K562 (cell line): ENCODE measurements around the gene RANGAP1. TPM values are rescaled to one million over a fixed set of nuclear protein-coding genes. Genes with fewer than 3 reads are reported as not detected.
A peak's percentile ranks its signal among the peaks of the same experiment; 100 is the strongest.

ENCODE experiments used
- ATAC-seq: fragments of 200-7000 bp; cut with Tn5 transposase; 3 replicates; pipeline ENCODE4 v1.9.1; 2020; ENCODE audit warnings: moderate library complexity
- BruUV-seq: library from RNA; stranded (reverse); fragments of 400-500 nt; replicated peaks from 2 replicates; lab custom pipeline; 2021; lab: Mats Ljungman, UMichigan
- CTCF ChIA-PET: fragments of 300-600 bp; formaldehyde crosslinking; extraction: SDS; loops from one replicate; lab custom pipeline; 2021; ENCODE audit warnings: low intra/inter-chr PET ratio; lab: Yijun Ruan, JAX
- POLR2A ChIA-PET: fragments of 300-600, 350-650 bp; sonication (Branson Sonifier 250); formaldehyde crosslinking; extraction: SDS; loops from one replicate; lab custom pipeline; 2021; ENCODE audit warnings: antibody characterized with exemption, inconsistent platforms; lab: Yijun Ruan, JAX
- DNase-seq, 4 experiments: peaks; one replicate each; pipeline versions ENCODE4 v3.0.0 to v3.0.0-alpha.2; 2011 to 2018; ENCODE audit warnings: low spot score in 3 of 4, mixed read lengths in 3 of 4; ENCODE audit errors: extremely low read depth in 1 of 4
- FAIRE-seq: peaks from 2 replicates; lab custom pipeline; 2011; peaks lifted over from hg19 to GRCh38; lab: Jason Lieb, UNC
- H2AFZ ChIP-seq: 2 replicates; pipeline ENCODE4 v1.6.0; 2011; ENCODE audit warnings: low read depth, low read length, control low read depth, inconsistent platforms
- H3K27ac ChIP-seq: fragments of 200-600 bp; 3 replicates; pipeline ENCODE4 v1.8.0; 2011; ENCODE audit warnings: low read depth, mild to moderate bottlenecking, control low read depth, inconsistent platforms, low read length, moderate library complexity, mixed read lengths; ENCODE audit errors: extremely low read depth
- H3K27me3 ChIP-seq, 2 experiments: fragments of 300-600 bp in 1 of 2; 2 replicates in 1 of 2; 3 replicates in 1 of 2; pipeline versions ENCODE4 v1.6.0 to v1.8.0; 2011; ENCODE audit warnings: inconsistent platforms in 2 of 2, low read length in 2 of 2, mild to moderate bottlenecking in 1 of 2, mixed read lengths in 1 of 2, moderate library complexity in 1 of 2; ENCODE audit not compliant: control insufficient read depth in 2 of 2, insufficient read depth in 2 of 2
- H3K36me3 ChIP-seq: fragments of 300-600 bp; 3 replicates; pipeline ENCODE4 v1.8.0; 2011; ENCODE audit warnings: mild to moderate bottlenecking, low read length, inconsistent platforms; ENCODE audit not compliant: control insufficient read depth, insufficient read depth
- H3K4me1 ChIP-seq, 2 experiments: fragments of 200-600 bp in 1 of 2; replicated peaks in 1 of 2; 2 replicates in 1 of 2; 3 replicates in 1 of 2; pipeline versions ENCODE4 v1.5.1 to v1.8.0; 2011; ENCODE audit warnings: inconsistent platforms in 2 of 2, low read length in 2 of 2, mild to moderate bottlenecking in 1 of 2, mixed read lengths in 1 of 2, moderate library complexity in 1 of 2; ENCODE audit not compliant: control insufficient read depth in 2 of 2, insufficient read depth in 2 of 2
- H3K4me2 ChIP-seq: 2 replicates; pipeline ENCODE4 v1.6.1; 2011; ENCODE audit warnings: low read length, control low read depth, inconsistent platforms, mixed read lengths; ENCODE audit not compliant: insufficient read depth
- H3K4me3 ChIP-seq: fragments of 200-600 bp; sonication (generic), shearing (Covaris generic); 2 replicates; pipeline ENCODE4 v1.5.1; 2016; ENCODE audit warnings: control low read depth, inconsistent platforms
- H3K79me2 ChIP-seq: fragments of 200-600 bp; 3 replicates; pipeline ENCODE4 v1.8.0; 2011; ENCODE audit warnings: low read length, inconsistent platforms; ENCODE audit not compliant: control insufficient read depth, insufficient read depth
- H3K9ac ChIP-seq, 2 experiments: 2 replicates each; pipeline versions ENCODE4 v1.6.0 to v1.6.1; 2011; ENCODE audit warnings: low read depth in 2 of 2, low read length in 2 of 2, control low read depth in 1 of 2, inconsistent platforms in 1 of 2, mild to moderate bottlenecking in 1 of 2, mixed read lengths in 1 of 2; ENCODE audit not compliant: insufficient read depth in 1 of 2
- H3K9me1 ChIP-seq: one replicate; pipeline ENCODE4 v1.6.0; 2011; ENCODE audit warnings: inconsistent platforms, mild to moderate bottlenecking, low read length, moderate library complexity; ENCODE audit not compliant: control insufficient read depth, insufficient read depth
- H3K9me3 ChIP-seq: replicated peaks from 2 replicates; pipeline ENCODE4 v1.5.1; 2011; ENCODE audit warnings: low read depth, low read length, inconsistent platforms; ENCODE audit not compliant: control insufficient read depth, insufficient read depth
- H4K20me1 ChIP-seq: replicated peaks from 2 replicates; pipeline ENCODE4 v1.6.1; 2011; ENCODE audit warnings: low read length, inconsistent platforms, mixed read lengths; ENCODE audit not compliant: control insufficient read depth, insufficient read depth
- CAMTA2 ChIP-seq: fragments of 250-450 bp; sonication (Bioruptor Pico); conservative IDR thresholded peaks from 2 replicates; pipeline ENCODE4 v1.5.1; 2022
- HOMEZ ChIP-seq: fragments of 250-450 bp; sonication (Bioruptor Pico); IDR thresholded peaks from 2 replicates; pipeline ENCODE4 v1.4.0; 2020; ENCODE audit warnings: mild to moderate bottlenecking, moderate library complexity
- ILF3 ChIP-seq: fragments of 450-650 bp; IDR thresholded peaks from 2 replicates; pipeline ENCODE4 v1.6.1; 2018; ENCODE audit warnings: antibody characterized with exemption, mild to moderate bottlenecking, moderate library complexity, borderline replicate concordance
- POLR2G ChIP-seq: fragments of 200-400 bp; formaldehyde crosslinking; IDR thresholded peaks from 2 replicates; pipeline ENCODE4 v1.6.1; 2017; ENCODE audit warnings: low read depth, mild to moderate bottlenecking, antibody characterized with exemption, low read length, moderate library complexity
- ZBTB33 ChIP-seq: sonication (generic); formaldehyde crosslinking; IDR thresholded peaks from 2 replicates; pipeline ENCODE4 v1.8.1; 2023; ENCODE audit warnings: mild to moderate bottlenecking, missing genetic modification reagents
- WGBS: fragments of 100-300 bp; shearing (Covaris generic); methylation state at CpG from one replicate; pipeline ENCODE4 v1.1.6; 2016; ENCODE audit warnings: low coverage, mixed read lengths; ENCODE audit not compliant: insufficient coverage; ENCODE audit errors: missing lambda C conversion rate; 5-methylcytosine and 5-hydroxymethylcytosine counted together
- in situ Hi-C: fragments of 300-500 bp; cut with MboI; formaldehyde crosslinking; loops from 4 replicates; pipeline ENCODE4 v1.15.0; 2018; ENCODE audit warnings: inconsistent platforms, mixed read lengths
- intact Hi-C: fragments of 100-400 bp; cut with micrococcal nuclease; formaldehyde crosslinking; loops from 2 replicates; pipeline ENCODE4 v1.14.2; 2022
- polyA plus RNA-seq, 8 experiments: library from polyadenylated mRNA; depleted of rRNA in 4 of 8; stranded (reverse) in 5 of 8; unstranded in 3 of 8; fragments of >200 nt; fragmentation: Nextera tagmentation in 2 of 8; fragmentation: Illumina TruSeq in 1 of 8; extraction: Ambion mirVana in 2 of 8; extraction: Trizol in 1 of 8; gene quantifications; 2 replicates each; pipeline versions ENCODE4 v1.2.1 to v1.2.3, GENCODE V29; 2011 to 2014; ENCODE audit warnings: inconsistent platforms in 1 of 8, missing spikeins in 1 of 8
- total RNA-seq, 7 experiments: library from RNA; depleted of rRNA in 6 of 7; stranded (reverse); fragments of >200 nt in 6 of 7; fragmentation: Illumina TruSeq in 2 of 7; extraction: Trizol in 2 of 7; gene quantifications; 2 replicates each; pipeline versions ENCODE4 v1.2.1 to v1.2.3, GENCODE V29; 2011 to 2021; ENCODE audit warnings: low replicate concordance in 1 of 7

Gene RANGAP1
- total and polyA plus RNA-seq, 9 of the 15 experiments (the other 6 are each of a cell fraction or from before 2014, with no cell fraction given), result 2.1 to 104 (median 50.6) TPM

- TF ChIP-seq HOMEZ (CRISPR knock-in tag), result no peak
Observed at GRCh38 chr22:41330169-41330568, 44.2 kb upstream of the RANGAP1 start (continued).

GRCh38 chr22:41327124-41327523 lies 41.1 kb upstream of the RANGAP1 start:
- WGBS, result 94% methylated on average over 2 of the region's 16 CpGs
- no peaks in the 10 kb centered on the region; the same call in 2 of the 3 replicates for H3K79me2 ChIP-seq
- TF ChIP-seq CAMTA2 (CRISPR knock-in tag), result no peak
- no peak; the same call in 1 of the 2 replicates for TF ChIP-seq POLR2G
- TF ChIP-seq ILF3, result no peak
- TF ChIP-seq ZBTB33 (CRISPR knock-in tag), result peak; percentile 56; the same call in 1 of the 2 replicates
- ATAC-seq (no peak), FAIRE-seq (no peak), DNase-seq (no peak)
- no peak overlapping the region for H3K4me2 ChIP-seq
- H2AFZ ChIP-seq, result no peak overlapping the region
- H4K20me1 ChIP-seq, result no peaks in the 10 kb centered on the region
- peaks cover 62% of the 10 kb centered on the region; the same call in 2 of the 3 replicates for H3K36me3 ChIP-seq
- ChIA-PET CTCF (no interaction called here), POLR2A (no interaction called here)
- H3K27ac ChIP-seq, result no peak overlapping the region
- intact Hi-C loops, result no loop called here
- no peak overlapping the region for H3K4me3 ChIP-seq
- H3K27me3 ChIP-seq, result no peaks in the 10 kb centered on the region
- no peaks in the 10 kb centered on the region for H3K9me1 ChIP-seq
- in situ Hi-C loops, result no loop called here
- no peak overlapping the region for H3K9ac ChIP-seq
- H3K4me1 ChIP-seq, result no peaks in the 10 kb centered on the region
- no TSS peak for BruUV-seq
- no peaks in the 10 kb centered on the region for H3K9me3 ChIP-seq
